ENCODE data around the gene FAM20C.
"Not testable (repeated sequence)": the region's sequence is repeated elsewhere in the genome, so short reads cannot be mapped to it uniquely, and the experiment has no call there.

DNA sequence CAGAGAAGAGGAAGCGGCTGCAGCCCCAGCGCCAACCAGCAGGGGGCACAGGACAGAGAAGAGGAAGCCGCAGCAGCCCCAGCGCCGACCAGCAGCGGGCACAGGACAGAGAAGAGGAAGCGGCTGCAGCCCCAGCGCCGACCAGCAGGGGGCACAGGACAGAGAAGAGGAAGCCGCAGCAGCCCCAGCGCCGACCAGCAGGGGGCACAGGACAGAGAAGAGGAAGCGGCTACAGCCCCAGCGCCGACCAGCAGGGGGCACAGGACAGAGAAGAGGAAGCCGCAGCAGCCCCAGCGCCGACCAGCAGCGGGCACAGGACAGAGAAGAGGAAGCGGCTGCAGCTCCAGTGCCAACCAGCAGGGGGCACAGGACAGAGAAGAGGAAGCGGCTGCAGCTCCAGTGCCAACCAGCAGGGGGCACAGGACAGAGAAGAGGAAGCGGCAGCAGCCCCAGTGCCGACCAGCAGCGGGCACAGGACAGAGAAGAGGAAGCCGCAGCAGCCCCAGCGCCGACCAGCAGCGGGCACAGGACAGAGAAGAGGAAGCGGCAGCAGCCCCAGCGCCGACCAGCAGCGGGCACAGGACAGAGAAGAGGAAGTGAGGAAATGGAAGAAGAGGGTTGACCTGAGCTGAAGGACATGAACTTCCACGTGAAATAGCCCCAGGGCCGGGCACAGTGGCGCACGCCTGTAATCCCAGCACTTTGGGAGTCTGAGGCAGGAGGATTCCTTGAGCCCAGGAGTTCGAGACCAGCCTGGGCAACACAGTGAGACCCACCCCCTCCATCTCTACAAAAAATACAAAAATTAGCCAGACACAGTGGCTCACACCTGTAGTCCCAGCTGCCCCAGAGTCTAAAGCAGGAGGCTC, 71.3 kb downstream of the FAM20C start:
- TF ChIP-seq, protein P1, sequence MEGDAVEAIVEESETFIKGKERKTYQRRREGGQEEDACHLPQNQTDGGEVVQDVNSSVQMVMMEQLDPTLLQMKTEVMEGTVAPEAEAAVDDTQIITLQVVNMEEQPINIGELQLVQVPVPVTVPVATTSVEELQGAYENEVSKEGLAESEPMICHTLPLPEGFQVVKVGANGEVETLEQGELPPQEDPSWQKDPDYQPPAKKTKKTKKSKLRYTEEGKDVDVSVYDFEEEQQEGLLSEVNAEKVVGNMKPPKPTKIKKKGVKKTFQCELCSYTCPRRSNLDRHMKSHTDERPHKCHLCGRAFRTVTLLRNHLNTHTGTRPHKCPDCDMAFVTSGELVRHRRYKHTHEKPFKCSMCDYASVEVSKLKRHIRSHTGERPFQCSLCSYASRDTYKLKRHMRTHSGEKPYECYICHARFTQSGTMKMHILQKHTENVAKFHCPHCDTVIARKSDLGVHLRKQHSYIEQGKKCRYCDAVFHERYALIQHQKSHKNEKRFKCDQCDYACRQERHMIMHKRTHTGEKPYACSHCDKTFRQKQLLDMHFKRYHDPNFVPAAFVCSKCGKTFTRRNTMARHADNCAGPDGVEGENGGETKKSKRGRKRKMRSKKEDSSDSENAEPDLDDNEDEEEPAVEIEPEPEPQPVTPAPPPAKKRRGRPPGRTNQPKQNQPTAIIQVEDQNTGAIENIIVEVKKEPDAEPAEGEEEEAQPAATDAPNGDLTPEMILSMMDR (IDR thresholded peaks at IDR 0.05) = not testable (repeated sequence)
- not testable (repeated sequence) for TF ChIP-seq POLR2AphosphoS5 (IDR thresholded peaks at IDR 0.05; ENCODE audit: low read depth, low read length)

All from Panc1 (cell line).